ENCODE measurements around the gene HOMER3.
"Not testable (repeated sequence)": the region's sequence is repeated elsewhere in the genome, so short reads cannot be mapped to it uniquely, and the experiment has no call there.

The HOMER3 gene

DNA sequence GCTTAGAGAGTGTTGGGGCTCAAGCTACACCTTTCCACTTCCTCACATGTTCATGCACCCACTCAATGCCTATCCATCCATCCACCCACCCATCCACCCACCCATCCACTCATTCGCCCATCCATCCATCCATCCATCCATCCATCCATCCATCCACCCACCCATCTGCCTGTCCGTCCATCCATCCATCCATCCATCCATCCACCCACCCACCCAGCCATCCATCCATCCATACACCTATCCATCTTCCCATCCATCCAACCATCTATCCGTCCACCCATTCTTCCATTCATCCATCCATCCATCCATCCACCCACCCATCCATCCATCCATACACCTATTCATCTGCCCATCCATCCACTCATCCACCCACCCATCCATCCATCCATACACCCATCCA is 13.1 kb upstream of the HOMER3 start:
- Histone ChIP-seq H3K36me3 (ENCODE audit: control insufficient read depth in 2 of 2, insufficient read depth in 1 of 2, low read length in 2 of 2) (no peaks in the 10 kb centered on the region), H3K27ac (ENCODE audit: extremely low read depth, low read depth, low read length) (no peak overlapping the region), H3K9me3 (ENCODE audit: control insufficient read depth, insufficient read depth, low read depth, low read length) (no peaks in the 10 kb centered on the region), H3K4me1 (ENCODE audit: control insufficient read depth, insufficient read depth, low read length) (no peaks in the 10 kb centered on the region), H3K4me3 (ENCODE audit: low read depth, low read length) (no peak overlapping the region)
- POLR2A ChIA-PET, result no interaction called here
- CTCF ChIA-PET, result no interaction called here
- TF ChIP-seq ZNF248 (tag by site-specific recombination; IDR thresholded peaks at IDR 0.05) (no peak), ZNF214 (tag by site-specific recombination; IDR thresholded peaks at IDR 0.05; ENCODE audit: borderline replicate concordance) (no peak), ZNF791 (tag by site-specific recombination; IDR thresholded peaks at IDR 0.05) (no peak), ZNF366 (tag by site-specific recombination; conservative IDR thresholded peaks at IDR 0.05) (peak; percentile 72), KLF1 (tag by site-specific recombination; IDR thresholded peaks at IDR 0.05) (no peak), HOXA7 (CRISPR knock-in tag; IDR thresholded peaks at IDR 0.05; ENCODE audit: borderline replicate concordance) (no peak), ZNF423 (tag by site-specific recombination; IDR thresholded peaks at IDR 0.05) (no peak), ZNF561 (tag by site-specific recombination; IDR thresholded peaks at IDR 0.05; ENCODE audit: borderline replicate concordance) (no peak), SETDB1 (IDR thresholded peaks at IDR 0.05; ENCODE audit: insufficient read length, low read length) (no peak), PATZ1 (tag by site-specific recombination; IDR thresholded peaks at IDR 0.05) (no peak), ZNF350 (tag by site-specific recombination; IDR thresholded peaks at IDR 0.05) (no peak), ZNF157 (tag by site-specific recombination; IDR thresholded peaks at IDR 0.05) (no peak), ZBTB17 (tag by site-specific recombination; IDR thresholded peaks at IDR 0.05) (0 out of 2 replicates have a peak, but pooled peaks have one; percentile 11), ZEB2 (tag by site-specific recombination; IDR thresholded peaks at IDR 0.05) (no peak), MYNN (tag by site-specific recombination; IDR thresholded peaks at IDR 0.05; ENCODE audit: borderline replicate concordance) (no peak), EGR2 (tag by site-specific recombination; IDR thresholded peaks at IDR 0.05; ENCODE audit: low read depth) (peak; percentile 59; the same call in 1 of the 2 replicates)
- TF ChIP-seq, protein P1, sequence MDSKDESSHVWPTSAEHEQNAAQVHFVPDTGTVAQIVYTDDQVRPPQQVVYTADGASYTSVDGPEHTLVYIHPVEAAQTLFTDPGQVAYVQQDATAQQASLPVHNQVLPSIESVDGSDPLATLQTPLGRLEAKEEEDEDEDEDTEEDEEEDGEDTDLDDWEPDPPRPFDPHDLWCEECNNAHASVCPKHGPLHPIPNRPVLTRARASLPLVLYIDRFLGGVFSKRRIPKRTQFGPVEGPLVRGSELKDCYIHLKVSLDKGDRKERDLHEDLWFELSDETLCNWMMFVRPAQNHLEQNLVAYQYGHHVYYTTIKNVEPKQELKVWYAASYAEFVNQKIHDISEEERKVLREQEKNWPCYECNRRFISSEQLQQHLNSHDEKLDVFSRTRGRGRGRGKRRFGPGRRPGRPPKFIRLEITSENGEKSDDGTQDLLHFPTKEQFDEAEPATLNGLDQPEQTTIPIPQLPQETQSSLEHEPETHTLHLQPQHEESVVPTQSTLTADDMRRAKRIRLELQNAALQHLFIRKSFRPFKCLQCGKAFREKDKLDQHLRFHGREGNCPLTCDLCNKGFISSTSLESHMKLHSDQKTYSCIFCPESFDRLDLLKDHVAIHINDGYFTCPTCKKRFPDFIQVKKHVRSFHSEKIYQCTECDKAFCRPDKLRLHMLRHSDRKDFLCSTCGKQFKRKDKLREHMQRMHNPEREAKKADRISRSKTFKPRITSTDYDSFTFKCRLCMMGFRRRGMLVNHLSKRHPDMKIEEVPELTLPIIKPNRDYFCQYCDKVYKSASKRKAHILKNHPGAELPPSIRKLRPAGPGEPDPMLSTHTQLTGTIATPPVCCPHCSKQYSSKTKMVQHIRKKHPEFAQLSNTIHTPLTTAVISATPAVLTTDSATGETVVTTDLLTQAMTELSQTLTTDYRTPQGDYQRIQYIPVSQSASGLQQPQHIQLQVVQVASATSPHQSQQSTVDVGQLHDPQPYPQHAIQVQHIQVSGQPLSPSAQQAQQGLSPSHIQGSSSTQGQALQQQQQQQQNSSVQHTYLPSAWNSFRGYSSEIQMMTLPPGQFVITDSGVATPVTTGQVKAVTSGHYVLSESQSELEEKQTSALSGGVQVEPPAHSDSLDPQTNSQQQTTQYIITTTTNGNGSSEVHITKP (tag by site-specific recombination; IDR thresholded peaks at IDR 0.05), result no peak

DNA sequence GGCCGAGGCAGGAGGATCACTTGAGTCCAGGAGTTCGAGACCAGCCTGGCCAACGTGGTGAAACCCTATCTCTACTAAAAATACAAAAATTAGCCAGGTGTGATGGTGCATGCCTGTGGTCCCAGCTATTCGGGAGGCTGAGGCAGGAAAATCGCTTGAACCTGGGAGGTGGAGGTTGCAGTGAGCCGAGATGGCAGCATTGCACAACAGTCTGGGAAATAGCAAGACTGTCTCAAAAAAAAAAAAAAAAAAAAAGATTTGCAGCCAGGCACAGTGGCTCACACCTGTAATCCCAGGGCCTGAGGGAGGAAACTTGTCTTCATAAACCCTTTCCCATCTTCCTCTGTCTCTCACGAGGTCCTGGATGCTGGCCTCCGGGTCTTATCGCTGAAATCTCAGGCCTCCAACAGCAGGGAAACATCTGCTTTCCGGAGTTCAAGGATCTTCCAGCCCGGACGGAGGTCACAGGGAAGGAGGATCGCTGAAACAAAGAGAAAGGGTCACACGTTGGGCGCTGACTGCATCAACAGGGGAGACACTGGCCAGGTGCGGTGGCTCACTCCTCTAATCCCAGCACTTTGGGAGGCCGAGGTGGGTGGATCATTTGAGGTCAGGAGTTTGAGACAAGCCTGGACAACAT is 11.5 kb upstream of the HOMER3 start:
- H3K36me3 ChIP-seq (ENCODE audit: control insufficient read depth in 2 of 2, insufficient read depth in 1 of 2, low read length in 2 of 2); H3K9me3 ChIP-seq (ENCODE audit: control insufficient read depth, insufficient read depth, low read depth, low read length); H3K4me1 ChIP-seq (ENCODE audit: control insufficient read depth, insufficient read depth, low read length); H3K4me3 ChIP-seq (ENCODE audit: low read depth, low read length); H3K27ac ChIP-seq (ENCODE audit: extremely low read depth, low read depth, low read length): not testable (repeated sequence)
- ChIA-PET CTCF (interaction anchor here (1.1 kb wide), 1 partner anchor 35 kb away, joined by 3 read pairs; no protein-coding TSS in a partner anchor), POLR2A (interaction anchor here (0.7 kb wide), 1 partner anchor 13 kb away, joined by 3 read pairs; no protein-coding TSS in a partner anchor)

Measured in HEK293 (cell line).